ENCODE measurements around the gene GRID2.

GRCh38 chr4:93152491-93152890 lies 848.7 kb downstream of the GRID2 start:
- TF ChIP-seq POLR2A (IDR thresholded peaks at IDR 0.05; ENCODE audit: low read depth, low read length) (no peak), MAX (IDR thresholded peaks at IDR 0.05; ENCODE audit: low read depth, low read length) (no peak), CTCF (IDR thresholded peaks at IDR 0.05 in 2 of 3, conservative IDR thresholded peaks at IDR 0.05 in 1 of 3; ENCODE audit: control insufficient read depth in 2 of 3, extremely low read depth in 1 of 3, insufficient read depth in 1 of 3, low read depth in 3 of 3, low read length in 3 of 3) (no peak), SUZ12 (IDR thresholded peaks at IDR 0.05; ENCODE audit: unreplicated experiment) (no peak), ATF3 (IDR thresholded peaks at IDR 0.05; ENCODE audit: borderline replicate concordance, extremely low read depth, low read depth, low read length) (no peak), USF2 (IDR thresholded peaks at IDR 0.05; ENCODE audit: borderline replicate concordance, low read depth, low read length) (no peak), MEF2A (IDR thresholded peaks at IDR 0.05; ENCODE audit: insufficient read depth, low read depth, low read length) (no peak), GABPA (IDR thresholded peaks at IDR 0.05; ENCODE audit: low read depth) (no peak), EED (IDR thresholded peaks at IDR 0.05; ENCODE audit: low read depth) (no peak), PBX3 (IDR thresholded peaks at IDR 0.05; ENCODE audit: insufficient replicate concordance, low read depth, low read length) (no peak), PRDM15 (CRISPR knock-in tag; IDR thresholded peaks at IDR 0.05) (no peak), IKZF1 (conservative IDR thresholded peaks at IDR 0.05) (no peak)

Measured in GM12878 (cell line).